Endothelial cell (in vitro differentiated cells): ENCODE measurements around the gene FGFR4. TPM values are rescaled to one million over a fixed set of nuclear protein-coding genes. Genes with fewer than 3 reads are reported as not detected.
"Not testable (repeated sequence)": the region's sequence is repeated elsewhere in the genome, so short reads cannot be mapped to it uniquely, and the experiment has no call there.

Source experiments
- DNase-seq: peaks from one replicate; pipeline ENCODE4 v3.0.0; 2021; ENCODE audit warnings: low spot score
- H3K27ac Mint-ChIP-seq: one replicate; pipeline ENCODE4 v1.8.0; 2021; ENCODE audit warnings: mixed read lengths, inconsistent platforms; ENCODE audit not compliant: unreplicated experiment
- H3K27me3 Mint-ChIP-seq: one replicate; pipeline ENCODE4 v1.8.0; 2021; ENCODE audit warnings: mild to moderate bottlenecking, moderate library complexity, mixed read lengths, inconsistent platforms; ENCODE audit not compliant: unreplicated experiment
- H3K36me3 Mint-ChIP-seq: one replicate; pipeline ENCODE4 v1.8.0; 2021; ENCODE audit warnings: mild to moderate bottlenecking, low read depth, mixed read lengths, inconsistent platforms; ENCODE audit not compliant: unreplicated experiment
- H3K4me1 Mint-ChIP-seq: one replicate; pipeline ENCODE4 v1.8.0; 2021; ENCODE audit warnings: mild to moderate bottlenecking, mixed read lengths, inconsistent platforms; ENCODE audit not compliant: unreplicated experiment
- H3K4me3 Mint-ChIP-seq: one replicate; pipeline ENCODE4 v1.8.0; 2021; ENCODE audit warnings: mild to moderate bottlenecking, mixed read lengths, inconsistent platforms; ENCODE audit not compliant: unreplicated experiment
- H3K9me3 Mint-ChIP-seq: one replicate; pipeline ENCODE4 v1.8.0; 2021; ENCODE audit warnings: mixed read lengths, inconsistent platforms; ENCODE audit not compliant: unreplicated experiment
- CTCF ChIP-seq: fragments of 200-600 bp; sonication (generic); IDR thresholded peaks from one replicate; pipeline ENCODE4 v1.5.0; 2021; ENCODE audit warnings: antibody characterized with exemption; ENCODE audit not compliant: unreplicated experiment
- total RNA-seq: library from RNA; stranded (reverse); fragmentation: NEBNext Ultra II Directional; extraction: Animal tissue kit (Norgen Biotek cat#: 25700); gene quantifications from one replicate; pipeline ENCODE4 v1.2.1, GENCODE V29; 2021; ENCODE audit not compliant: unreplicated experiment

The FGFR4 gene
- total RNA-seq, 1 donor from 2014 or later = 11.0 TPM

DNA sequence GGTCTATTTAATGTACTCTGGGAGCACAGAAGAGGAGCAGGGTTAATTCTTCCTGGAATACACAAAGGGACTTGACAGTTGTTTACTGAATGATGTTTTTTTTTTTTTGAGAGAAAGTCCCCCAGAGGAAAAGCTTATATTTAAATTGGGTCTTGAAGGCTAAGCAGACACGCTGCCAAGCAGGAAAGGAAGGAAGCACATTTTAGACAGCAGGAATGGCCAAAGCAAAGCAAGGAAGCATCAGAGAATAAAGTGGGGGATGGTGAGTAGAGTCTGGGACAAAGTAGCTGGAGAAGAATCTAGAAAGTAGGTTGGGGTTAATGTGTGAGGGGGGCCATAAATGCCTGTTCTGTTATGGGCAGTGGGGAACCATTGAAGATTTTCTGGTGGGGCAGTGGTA lies 42.8 kb upstream of the FGFR4 start:
- H3K9me3 Mint-ChIP-seq = no peaks in the 10 kb centered on the region
- H3K4me1 Mint-ChIP-seq = peaks cover 16% of the 10 kb centered on the region
- H3K4me3 Mint-ChIP-seq = peak overlapping the region; percentile 38
- peaks cover 14% of the 10 kb centered on the region for H3K36me3 Mint-ChIP-seq
- no peaks in the 10 kb centered on the region for H3K27me3 Mint-ChIP-seq
- no peak for TF ChIP-seq CTCF
- H3K27ac Mint-ChIP-seq = peak overlapping the region; percentile 19
- DNase-seq = no peak

DNA sequence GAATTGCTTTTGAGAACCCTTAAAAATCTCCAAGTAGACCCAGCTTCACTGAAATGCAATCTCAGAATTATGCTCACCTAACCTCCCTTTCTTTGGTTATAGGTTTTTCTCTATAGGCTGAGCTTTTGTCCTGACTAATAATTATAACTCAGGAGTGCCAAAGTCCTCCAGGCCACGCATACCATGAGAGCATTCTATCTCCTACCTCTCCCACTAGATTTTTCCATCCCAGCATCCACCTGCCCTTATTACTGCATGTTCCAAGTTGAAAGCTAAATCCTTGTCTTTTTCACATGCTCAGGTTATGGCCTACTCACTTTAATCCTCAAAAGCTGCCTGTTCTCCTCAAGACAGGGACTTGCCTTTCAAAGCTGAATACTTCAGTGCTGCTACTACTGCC lies 42.1 kb upstream of the FGFR4 start:
- Mint-ChIP-seq H3K36me3 (peaks cover 14% of the 10 kb centered on the region), H3K4me3 (peak overlapping the region; percentile 7), H3K27me3 (no peaks in the 10 kb centered on the region), H3K4me1 (peaks cover 16% of the 10 kb centered on the region), H3K9me3 (no peaks in the 10 kb centered on the region), H3K27ac (no peak overlapping the region)
- no peak for DNase-seq
- no peak for TF ChIP-seq CTCF

DNA sequence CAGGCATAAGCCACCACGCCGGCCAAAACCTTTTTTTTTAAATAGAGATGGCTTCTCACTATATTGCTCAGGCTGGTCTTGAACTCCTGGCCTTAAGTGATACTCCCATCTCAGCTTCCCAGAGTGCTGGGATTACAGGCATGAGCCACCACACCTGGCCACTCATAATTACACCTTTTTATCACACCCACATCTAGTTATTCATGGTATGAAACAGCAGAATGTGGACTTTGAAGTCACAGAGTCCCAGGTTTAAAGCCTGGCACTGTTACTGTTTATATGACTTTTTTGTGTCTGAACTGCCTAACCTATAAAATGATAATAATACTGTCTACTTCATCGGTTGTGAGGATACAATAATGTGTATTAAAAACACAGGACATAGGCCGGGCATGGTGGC lies 41.1 kb upstream of the FGFR4 start:
- Mint-ChIP-seq H3K4me3 (no peak overlapping the region), H3K27ac (no peak overlapping the region), H3K9me3 (no peaks in the 10 kb centered on the region), H3K36me3 (peaks cover 14% of the 10 kb centered on the region), H3K4me1 (peaks cover 16% of the 10 kb centered on the region), H3K27me3 (no peaks in the 10 kb centered on the region)
- no peak for TF ChIP-seq CTCF
- DNase-seq = no peak

- H3K36me3 Mint-ChIP-seq, H3K27me3 Mint-ChIP-seq, H3K27ac Mint-ChIP-seq, H3K4me3 Mint-ChIP-seq, H3K9me3 Mint-ChIP-seq, DNase-seq: not testable (repeated sequence)
- peaks cover 15% of the 10 kb centered on the region for H3K4me1 Mint-ChIP-seq
Measured at GRCh38 chr5:177048531-177048930, 38.2 kb upstream of the FGFR4 start.

GRCh38 chr5:177049285-177049684 lies 37.4 kb upstream of the FGFR4 start:
- H3K4me3 Mint-ChIP-seq = no peak overlapping the region
- no peaks in the 10 kb centered on the region for H3K27me3 Mint-ChIP-seq
- no peak overlapping the region for H3K27ac Mint-ChIP-seq
- no peaks in the 10 kb centered on the region for H3K9me3 Mint-ChIP-seq
- H3K36me3 Mint-ChIP-seq = peaks cover 5% of the 10 kb centered on the region
- no peak for DNase-seq
- peaks cover 7% of the 10 kb centered on the region for H3K4me1 Mint-ChIP-seq
- no peak for TF ChIP-seq CTCF
